ENCODE results near the gene NPAS3.

DNA sequence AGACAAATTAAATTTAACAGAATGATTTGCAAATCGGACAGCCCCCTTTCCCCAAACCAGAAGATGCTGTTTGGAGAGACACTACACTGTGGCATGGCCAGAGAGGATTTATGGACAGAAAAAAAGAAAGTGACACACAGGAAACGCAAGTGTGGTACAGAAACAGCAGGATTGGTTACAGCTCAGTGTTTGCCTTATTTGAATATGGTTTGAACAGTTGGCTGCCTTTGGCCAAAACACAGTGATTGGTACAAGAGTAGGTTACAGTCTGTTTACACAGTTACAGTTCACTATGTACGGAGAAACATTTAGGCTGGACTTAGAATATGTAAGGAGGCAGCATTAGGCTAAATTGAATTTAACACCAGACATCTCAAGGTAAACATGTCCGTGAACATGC is 335.3 kb downstream of the NPAS3 start:
- no peak for TF ChIP-seq EZH2 (IDR thresholded peaks at IDR 0.05; ENCODE audit: low read length, missing control alignments)
- no peak for TF ChIP-seq CTCF (conservative IDR thresholded peaks at IDR 0.05 in 1 of 2, IDR thresholded peaks at IDR 0.05 in 1 of 2; ENCODE audit: low read depth in 1 of 2, low read length in 2 of 2)
